Fibroblast of the conjunctiva (primary cell): ENCODE measurements around the gene KIF1C.
"Not testable (repeated sequence)": the region's sequence is repeated elsewhere in the genome, so short reads cannot be mapped to it uniquely, and the experiment has no call there.

ENCODE experiments used
- DNase-seq: peaks from one replicate; pipeline ENCODE4 v3.0.0-alpha.2; 2010; ENCODE audit warnings: low read depth

The KIF1C gene

DNA sequence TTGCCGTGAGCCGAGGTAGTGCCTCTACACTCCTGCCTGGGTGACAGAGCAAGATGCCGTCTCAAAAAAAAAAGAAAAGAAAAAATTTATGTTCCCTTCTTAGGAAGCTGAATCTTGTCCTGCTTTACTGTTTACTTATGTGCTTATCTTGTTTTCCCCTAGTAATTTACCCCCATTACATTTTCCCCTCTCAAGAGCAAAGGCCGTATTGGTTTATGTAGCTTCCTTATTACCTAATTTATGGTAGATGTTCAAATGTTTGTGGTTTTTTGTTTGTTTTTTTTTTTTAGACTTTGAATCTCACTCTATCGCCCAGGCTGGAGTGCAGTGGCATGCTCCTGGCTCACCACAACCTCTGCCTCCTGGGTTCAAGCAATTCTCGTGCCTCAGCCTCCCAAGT lies 47.7 kb downstream of the KIF1C start:
- no peak for DNase-seq

GRCh38 chr17:5047446-5047845 lies 49.7 kb downstream of the KIF1C start:
- no peak for DNase-seq

DNA sequence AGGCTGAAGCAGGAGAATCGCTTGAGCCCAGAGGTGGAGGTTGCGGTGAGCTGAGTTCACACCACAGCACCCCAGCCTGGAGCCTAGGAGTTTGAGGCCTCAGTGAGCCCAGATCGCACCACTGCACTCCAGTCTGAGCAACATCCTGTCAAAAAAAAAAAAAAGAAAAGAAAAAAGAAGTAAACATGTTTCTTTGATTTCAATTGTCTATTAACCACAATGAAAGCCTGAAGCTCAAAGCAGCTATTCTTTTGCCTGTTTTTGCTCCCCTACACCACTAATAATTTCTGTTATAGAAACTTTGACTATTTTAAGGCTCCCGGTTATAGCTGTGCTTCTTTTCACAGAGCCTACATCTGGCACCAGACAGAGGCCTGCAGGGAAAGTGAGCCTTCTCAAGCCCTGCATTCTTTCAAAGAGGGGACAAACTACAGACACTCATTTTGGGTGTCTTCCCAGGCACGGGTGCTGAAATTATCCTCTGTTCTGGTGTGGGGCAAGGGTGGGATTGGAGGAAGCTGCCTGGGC lies 51.6 kb downstream of the KIF1C start:
- no peak for DNase-seq

DNA sequence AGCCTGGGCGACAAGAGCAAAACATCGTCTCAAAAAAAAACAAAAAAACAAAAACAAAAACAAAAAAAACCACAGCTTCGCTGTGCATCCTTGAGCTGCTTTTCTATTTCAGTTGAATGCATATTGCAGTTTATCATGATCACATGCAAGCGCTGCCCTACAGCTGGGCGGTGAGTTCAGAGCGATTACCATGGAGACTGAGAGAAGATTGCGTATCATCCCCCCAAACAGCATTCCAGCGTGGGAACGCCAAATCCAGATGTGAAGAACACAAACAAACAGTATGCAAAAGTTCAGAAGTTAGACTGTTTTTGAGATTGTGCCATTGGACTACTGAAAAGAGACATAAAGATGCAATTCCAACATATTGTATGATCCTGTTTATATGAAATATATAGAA lies 52.5 kb downstream of the KIF1C start:
- peak; percentile 64 for DNase-seq

- DNase-seq: no peak
These were observed 57.8 kb downstream of the KIF1C start for GRCh38 chr17:5055543-5055942.

GRCh38 chr17:5065227-5065744 lies 67.5 kb downstream of the KIF1C start:
- DNase-seq: no peak

DNA sequence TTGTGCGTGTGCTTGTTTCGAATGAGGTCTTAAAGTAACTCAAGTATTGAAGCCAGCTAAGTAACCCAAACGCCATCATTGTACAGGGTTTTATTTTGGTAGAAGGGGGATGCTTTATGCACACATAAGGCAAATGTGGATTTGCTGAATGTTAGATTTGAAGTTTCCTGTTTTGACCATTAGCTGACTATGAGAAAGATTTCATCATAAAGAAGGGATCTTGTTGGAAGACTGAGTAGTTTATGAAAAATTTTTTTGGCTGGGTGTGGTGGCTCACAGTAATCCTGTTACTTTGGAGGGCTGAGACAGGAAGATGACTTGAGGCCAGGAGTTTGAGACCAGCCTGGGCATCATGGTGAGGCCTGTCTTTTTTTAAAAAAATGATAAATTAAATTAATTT lies 70.5 kb downstream of the KIF1C start:
- no peak for DNase-seq

DNA sequence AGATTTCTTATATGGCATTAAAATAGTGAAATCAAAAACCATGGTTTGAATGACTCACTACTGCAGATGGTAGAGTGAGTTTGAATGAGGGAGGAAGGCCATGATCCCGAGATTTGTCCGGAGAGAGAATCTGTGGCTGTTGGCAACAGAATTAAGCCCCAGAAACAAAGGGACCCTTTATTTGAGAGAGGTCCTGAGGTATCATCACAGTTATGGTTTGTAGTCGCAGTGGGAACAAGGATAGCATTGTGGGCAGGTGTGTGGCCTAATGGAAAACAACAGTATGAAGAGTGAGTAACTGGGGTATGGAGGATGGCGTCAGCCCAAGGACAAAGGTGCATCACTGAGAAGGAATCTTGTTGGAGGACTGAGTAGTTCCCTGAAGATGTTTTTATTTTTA lies 72.0 kb downstream of the KIF1C start:
- no peak for DNase-seq

- DNase-seq: not testable (repeated sequence)
These were observed 77.7 kb downstream of the KIF1C start for GRCh38 chr17:5075472-5075871.

DNA sequence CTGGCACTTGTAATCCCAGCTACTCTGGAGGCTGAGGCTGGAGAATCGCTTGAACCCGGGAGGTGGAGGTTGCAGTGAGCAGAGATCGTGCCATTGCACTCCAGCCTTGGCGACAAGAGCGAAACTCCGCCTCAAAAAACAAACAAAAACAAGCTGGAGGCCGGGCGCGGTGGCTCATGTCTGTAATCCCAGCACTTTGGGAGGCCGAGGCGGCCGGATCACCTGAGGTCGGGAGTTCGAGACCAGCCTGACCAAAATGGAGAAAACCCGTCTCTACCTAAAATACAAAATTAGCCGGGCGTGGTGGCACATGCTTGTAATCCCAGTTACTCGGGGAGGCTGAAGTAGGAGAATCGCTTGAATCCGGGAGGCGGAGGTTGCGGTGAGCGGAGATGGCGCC lies 79.5 kb downstream of the KIF1C start:
- not testable (repeated sequence) for DNase-seq

DNA sequence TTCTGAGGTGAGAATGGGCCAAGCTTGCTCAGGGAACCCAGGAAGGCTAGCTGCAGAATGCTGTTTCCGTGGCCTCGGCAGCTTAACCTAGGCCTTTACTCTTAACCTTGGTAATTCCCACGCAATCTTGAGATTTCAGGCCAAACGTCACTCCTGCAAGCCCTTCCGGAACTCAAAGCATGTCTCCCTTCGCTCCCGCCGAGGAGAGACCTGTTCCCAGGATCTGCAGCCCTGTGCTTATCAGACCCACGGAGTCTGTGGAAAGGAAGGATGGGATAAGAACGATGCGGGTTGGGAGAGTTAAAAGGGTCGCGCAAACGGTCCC lies 80.0 kb downstream of the KIF1C start:
- no peak for DNase-seq
